H1 (cell line): ENCODE data around the gene TFF3. TPM values are rescaled to one million over a fixed set of nuclear protein-coding genes. Genes with fewer than 3 reads are reported as not detected.

Source experiments
- ASH2L ChIP-seq: fragments of 200-600, 300-600 bp; sonication (generic); IDR thresholded peaks from one replicate; pipeline ENCODE4 v1.7.1; 2017; ENCODE audit warnings: low read length
- BACH1 ChIP-seq: IDR thresholded peaks from 2 replicates; pipeline ENCODE4 v1.6.1; 2012; ENCODE audit warnings: low read length, improper control_type of control experiment
- FOSL1 ChIP-seq: IDR thresholded peaks from 2 replicates; pipeline ENCODE4 v1.6.1; 2011; ENCODE audit warnings: mild to moderate bottlenecking, low read depth, low read length, moderate library complexity; ENCODE audit not compliant: insufficient read depth
- KDM4A ChIP-seq: IDR thresholded peaks from one replicate; pipeline ENCODE4 v1.7.1; 2012; ENCODE audit warnings: low read depth, mild to moderate bottlenecking, moderate library complexity, low read length, inconsistent platforms; ENCODE audit not compliant: severe bottlenecking
- NRF1 ChIP-seq: IDR thresholded peaks from 2 replicates; pipeline ENCODE4 v1.6.1; 2011; ENCODE audit warnings: mild to moderate bottlenecking, low read depth, low read length, improper control_type of control experiment
- TAF1 ChIP-seq: IDR thresholded peaks from 2 replicates; pipeline ENCODE4 v1.6.1; 2011; ENCODE audit warnings: mild to moderate bottlenecking, low read depth, low read length
- polyA plus RNA-seq, 7 experiments: library from polyadenylated mRNA; depleted of rRNA in 3 of 7; stranded (reverse) in 5 of 7; unstranded in 2 of 7; fragments of >200 nt in 5 of 7; fragments of 200-250 nt in 2 of 7; gene quantifications; 1 replicate in 5 of 7; 2 replicates in 1 of 7; 4 replicates in 1 of 7; pipeline versions ENCODE4 v1.2.1 to v1.2.3, GENCODE V29; 2011 to 2013; ENCODE audit warnings: missing spikeins in 2 of 7, mixed read lengths in 2 of 7
- total RNA-seq: library from RNA; stranded (reverse); fragmentation: NEBNext Ultra II Directional; extraction: Animal tissue kit (Norgen Biotek cat#: 25700); gene quantifications from 2 replicates; pipeline ENCODE4 v1.2.1, GENCODE V29; 2021

Gene TFF3
- total and polyA plus RNA-seq, 2 of the 8 experiments (the other 6 are each of a cell fraction or from before 2014, with no cell fraction given): 1.7 to 6.7 TPM

DNA sequence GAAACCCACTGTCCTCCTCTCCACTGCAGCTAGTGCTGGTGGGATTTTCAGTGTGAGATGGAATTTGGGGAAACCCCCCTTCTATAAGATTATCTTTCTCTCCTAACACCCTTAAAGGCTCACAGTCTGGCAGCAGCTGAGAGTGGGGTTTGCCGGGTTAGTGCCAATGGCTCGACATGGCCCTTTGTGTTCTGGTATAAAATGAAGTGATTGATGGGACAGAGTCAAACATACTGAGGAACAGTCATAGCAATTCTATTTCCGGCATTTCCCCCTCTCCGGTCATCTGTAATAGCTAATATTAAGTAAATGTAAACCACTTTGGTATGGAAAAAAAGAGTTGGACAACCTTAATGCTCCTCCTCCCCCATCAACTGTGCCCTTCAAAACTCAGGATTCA lies 37.6 kb downstream of the TFF3 start (continued):
- TF ChIP-seq NRF1 (no peak), TAF1 (no peak), BACH1 (no peak), ASH2L (no peak), FOSL1 (no peak), KDM4A (no peak)
